NCI-H345 treated with DMSO at 0.1 percent for 48 hours (cell line): ENCODE measurements around the gene IGF1.
A peak's percentile ranks its signal among the peaks of the same experiment; 100 is the strongest.

Experiments used
- DNase-seq: peaks from one replicate; lab custom pipeline; 2025; ENCODE audit not compliant: unreplicated experiment; lab: John Stamatoyannopoulos, UW

IGF1 gene

GRCh38 chr12:102433304-102433703 lies 47.1 kb downstream of the IGF1 start:
- no peak for DNase-seq

- no peak for DNase-seq
Observed at GRCh38 chr12:102430661-102431060, 49.7 kb downstream of the IGF1 start.

- DNase-seq: no peak
Observed at GRCh38 chr12:102429211-102430154, 50.9 kb downstream of the IGF1 start.

- DNase-seq: no peak
Observed at GRCh38 chr12:102427543-102427941, 52.8 kb downstream of the IGF1 start.

- DNase-seq: no peak
Observed at GRCh38 chr12:102426599-102427542, 53.5 kb downstream of the IGF1 start.

GRCh38 chr12:102425109-102426039 lies 55.0 kb downstream of the IGF1 start:
- no peak for DNase-seq

GRCh38 chr12:102423462-102423861 lies 56.9 kb downstream of the IGF1 start:
- no peak for DNase-seq

GRCh38 chr12:102421802-102422583 lies 58.4 kb downstream of the IGF1 start:
- no peak for DNase-seq

GRCh38 chr12:102419094-102419764 lies 61.1 kb downstream of the IGF1 start:
- no peak for DNase-seq

- no peak for DNase-seq
Observed at GRCh38 chr12:102417055-102417454, 63.3 kb downstream of the IGF1 start.

GRCh38 chr12:102415515-102415914 lies 64.8 kb downstream of the IGF1 start:
- DNase-seq: no peak

- DNase-seq: no peak
Observed at GRCh38 chr12:102413396-102413795, 67.0 kb downstream of the IGF1 start.

GRCh38 chr12:102410511-102410910 lies 69.9 kb downstream of the IGF1 start:
- DNase-seq: no peak

GRCh38 chr12:102408487-102409297 lies 71.7 kb downstream of the IGF1 start:
- no peak for DNase-seq

GRCh38 chr12:102407776-102408486 lies 72.4 kb downstream of the IGF1 start:
- no peak for DNase-seq

GRCh38 chr12:102406033-102406584 lies 74.3 kb downstream of the IGF1 start:
- peak; percentile 97 for DNase-seq

- DNase-seq: no peak
Observed at GRCh38 chr12:102401087-102401486, 79.3 kb downstream of the IGF1 start.
